ENCODE results near the gene NAPEPLD.

DNA sequence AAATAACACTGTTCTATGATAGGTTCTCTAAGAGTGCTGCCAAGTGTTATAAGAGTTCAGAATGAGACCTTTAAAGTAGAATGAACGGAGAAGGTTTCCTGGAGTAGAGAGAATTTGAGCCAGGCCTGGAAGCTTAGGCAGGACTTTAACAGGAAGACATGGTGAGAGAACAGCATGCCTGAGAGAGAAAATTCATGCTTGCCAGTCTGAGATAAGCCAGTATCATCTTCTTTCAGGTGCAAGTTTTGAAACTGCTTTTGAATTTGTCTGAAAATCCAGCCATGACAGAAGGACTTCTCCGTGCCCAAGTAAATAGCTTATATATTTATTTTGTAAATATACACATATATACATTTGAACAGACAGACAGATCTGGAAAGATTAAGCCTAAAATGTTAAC is 51.9 kb downstream of the NAPEPLD start:
- TF ChIP-seq CTCF (IDR thresholded peaks at IDR 0.05; ENCODE audit: insufficient read depth, low read depth, low read length) (no peak), EZH2 (IDR thresholded peaks at IDR 0.05; ENCODE audit: insufficient read depth, low read length) (no peak)

Measured in astrocyte (in vitro differentiated cells and primary cell).